ENCODE data around the gene SERPINB12.

DNA sequence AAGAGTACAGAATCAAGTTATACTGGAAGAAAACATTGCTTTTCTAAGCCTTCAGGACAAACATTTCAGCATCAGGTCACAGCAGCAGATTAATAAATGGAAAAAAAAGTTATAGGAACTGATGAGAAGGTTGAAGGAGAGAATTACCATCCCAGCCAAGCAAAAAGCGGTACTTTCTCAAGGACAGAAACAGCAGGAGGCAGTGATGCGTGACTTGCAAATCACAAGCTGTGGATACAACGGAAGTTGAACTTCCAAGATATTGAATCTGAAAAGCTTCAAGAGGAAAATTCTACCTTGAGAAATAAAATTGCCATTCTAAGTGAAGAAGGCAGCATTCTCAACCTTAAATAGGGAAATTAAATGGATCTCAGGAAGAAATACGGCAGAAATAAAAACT lies 18.5 kb upstream of the SERPINB12 start:
- TF ChIP-seq TCF12 (IDR thresholded peaks at IDR 0.05; ENCODE audit: low read depth) (no peak), YY1 (IDR thresholded peaks at IDR 0.05; ENCODE audit: low read depth) (no peak), EGR1 (IDR thresholded peaks at IDR 0.05) (no peak), RAD21 (IDR thresholded peaks at IDR 0.05; ENCODE audit: low read depth) (no peak), TAF1 (IDR thresholded peaks at IDR 0.05; ENCODE audit: low read depth) (no peak), NFIC (IDR thresholded peaks at IDR 0.05) (no peak)
- TF ChIP-seq, protein P1, sequence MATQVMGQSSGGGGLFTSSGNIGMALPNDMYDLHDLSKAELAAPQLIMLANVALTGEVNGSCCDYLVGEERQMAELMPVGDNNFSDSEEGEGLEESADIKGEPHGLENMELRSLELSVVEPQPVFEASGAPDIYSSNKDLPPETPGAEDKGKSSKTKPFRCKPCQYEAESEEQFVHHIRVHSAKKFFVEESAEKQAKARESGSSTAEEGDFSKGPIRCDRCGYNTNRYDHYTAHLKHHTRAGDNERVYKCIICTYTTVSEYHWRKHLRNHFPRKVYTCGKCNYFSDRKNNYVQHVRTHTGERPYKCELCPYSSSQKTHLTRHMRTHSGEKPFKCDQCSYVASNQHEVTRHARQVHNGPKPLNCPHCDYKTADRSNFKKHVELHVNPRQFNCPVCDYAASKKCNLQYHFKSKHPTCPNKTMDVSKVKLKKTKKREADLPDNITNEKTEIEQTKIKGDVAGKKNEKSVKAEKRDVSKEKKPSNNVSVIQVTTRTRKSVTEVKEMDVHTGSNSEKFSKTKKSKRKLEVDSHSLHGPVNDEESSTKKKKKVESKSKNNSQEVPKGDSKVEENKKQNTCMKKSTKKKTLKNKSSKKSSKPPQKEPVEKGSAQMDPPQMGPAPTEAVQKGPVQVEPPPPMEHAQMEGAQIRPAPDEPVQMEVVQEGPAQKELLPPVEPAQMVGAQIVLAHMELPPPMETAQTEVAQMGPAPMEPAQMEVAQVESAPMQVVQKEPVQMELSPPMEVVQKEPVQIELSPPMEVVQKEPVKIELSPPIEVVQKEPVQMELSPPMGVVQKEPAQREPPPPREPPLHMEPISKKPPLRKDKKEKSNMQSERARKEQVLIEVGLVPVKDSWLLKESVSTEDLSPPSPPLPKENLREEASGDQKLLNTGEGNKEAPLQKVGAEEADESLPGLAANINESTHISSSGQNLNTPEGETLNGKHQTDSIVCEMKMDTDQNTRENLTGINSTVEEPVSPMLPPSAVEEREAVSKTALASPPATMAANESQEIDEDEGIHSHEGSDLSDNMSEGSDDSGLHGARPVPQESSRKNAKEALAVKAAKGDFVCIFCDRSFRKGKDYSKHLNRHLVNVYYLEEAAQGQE (IDR thresholded peaks at IDR 0.05; ENCODE audit: low read depth) = no peak
- TF ChIP-seq, protein P2, sequence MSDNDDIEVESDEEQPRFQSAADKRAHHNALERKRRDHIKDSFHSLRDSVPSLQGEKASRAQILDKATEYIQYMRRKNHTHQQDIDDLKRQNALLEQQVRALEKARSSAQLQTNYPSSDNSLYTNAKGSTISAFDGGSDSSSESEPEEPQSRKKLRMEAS (IDR thresholded peaks at IDR 0.05) = no peak

All from Ishikawa (cell line).